Measurements from ENCODE around the gene P4HTM.

P4HTM gene

GRCh38 chr3:48966876-48967361, 23.1 kb upstream of the P4HTM start:
- Mint-ChIP-seq H3K27me3 (no peaks in the 10 kb centered on the region), H3K36me3 (peaks cover 32% of the 10 kb centered on the region), H3K9me3 (no peaks in the 10 kb centered on the region), H3K4me1 (peaks cover 2% of the 10 kb centered on the region), H3K27ac (no peak overlapping the region), H3K4me3 (no peak overlapping the region)
- no peak for DNase-seq (ENCODE audit: low spot score in 2 of 2)
- no peak for ATAC-seq (ENCODE audit: low read depth)

- DNase-seq (ENCODE audit: low spot score in 2 of 2) = no peak
- no peak overlapping the region for H3K4me3 Mint-ChIP-seq
Observed at GRCh38 chr3:48970586-48970985, 19.5 kb upstream of the P4HTM start.

GRCh38 chr3:48974076-48974864, 15.8 kb upstream of the P4HTM start:
- Mint-ChIP-seq H3K36me3 (peaks cover 28% of the 10 kb centered on the region), H3K27ac (no peak overlapping the region), H3K27me3 (no peaks in the 10 kb centered on the region), H3K4me1 (no peaks in the 10 kb centered on the region), H3K4me3 (no peak overlapping the region), H3K9me3 (no peaks in the 10 kb centered on the region)
- ATAC-seq (ENCODE audit: low read depth) = no peak
- no peak for DNase-seq (ENCODE audit: low spot score in 2 of 2)

More at GRCh38 chr3:48970586-48970985, 19.5 kb upstream of the P4HTM start:
- ATAC-seq (ENCODE audit: low read depth) = no peak
- Mint-ChIP-seq H3K27ac (no peak overlapping the region), H3K36me3 (peaks cover 26% of the 10 kb centered on the region), H3K9me3 (no peaks in the 10 kb centered on the region), H3K27me3 (no peaks in the 10 kb centered on the region), H3K4me1 (no peaks in the 10 kb centered on the region)

GRCh38 chr3:48979451-48979850, 10.6 kb upstream of the P4HTM start:
- Mint-ChIP-seq H3K9me3 (no peaks in the 10 kb centered on the region), H3K4me1 (no peaks in the 10 kb centered on the region), H3K27ac (no peak overlapping the region), H3K4me3 (no peak overlapping the region), H3K27me3 (no peaks in the 10 kb centered on the region), H3K36me3 (peaks cover 21% of the 10 kb centered on the region)
- DNase-seq (ENCODE audit: low spot score in 2 of 2) (no peak), ATAC-seq (ENCODE audit: low read depth) (no peak)

- H3K27ac Mint-ChIP-seq = no peak overlapping the region
- no peaks in the 10 kb centered on the region for H3K4me1 Mint-ChIP-seq
- no peak overlapping the region for H3K4me3 Mint-ChIP-seq
- no peak for ATAC-seq (ENCODE audit: low read depth)
- H3K36me3 Mint-ChIP-seq = peaks cover 16% of the 10 kb centered on the region
- no peak for DNase-seq (ENCODE audit: low spot score in 2 of 2)
- no peaks in the 10 kb centered on the region for H3K27me3 Mint-ChIP-seq
- H3K9me3 Mint-ChIP-seq = no peaks in the 10 kb centered on the region
Observed at GRCh38 chr3:48980295-48980694, 9.7 kb upstream of the P4HTM start.

- Mint-ChIP-seq H3K36me3 (peaks cover 14% of the 10 kb centered on the region), H3K27me3 (no peaks in the 10 kb centered on the region)
Observed at GRCh38 chr3:48982016-48982415, 8.0 kb upstream of the P4HTM start.

GRCh38 chr3:48982686-48983085, 7.4 kb upstream of the P4HTM start:
- Mint-ChIP-seq H3K36me3 (peaks cover 14% of the 10 kb centered on the region), H3K27ac (no peak overlapping the region), H3K27me3 (no peaks in the 10 kb centered on the region), H3K4me3 (no peak overlapping the region), H3K4me1 (no peaks in the 10 kb centered on the region), H3K9me3 (no peaks in the 10 kb centered on the region)
- no peak for DNase-seq (ENCODE audit: low spot score in 2 of 2)
- ATAC-seq (ENCODE audit: low read depth) = no peak

More at GRCh38 chr3:48982016-48982415, 8.0 kb upstream of the P4HTM start:
- no peaks in the 10 kb centered on the region for H3K9me3 Mint-ChIP-seq
- ATAC-seq (ENCODE audit: low read depth) (no peak), DNase-seq (ENCODE audit: low spot score in 2 of 2) (no peak)
- no peak overlapping the region for H3K4me3 Mint-ChIP-seq
- no peaks in the 10 kb centered on the region for H3K4me1 Mint-ChIP-seq
- no peak overlapping the region for H3K27ac Mint-ChIP-seq

GRCh38 chr3:48983096-48983495, 6.9 kb upstream of the P4HTM start:
- DNase-seq (ENCODE audit: low spot score in 2 of 2) (no peak), ATAC-seq (ENCODE audit: low read depth) (no peak)
- H3K4me3 Mint-ChIP-seq = no peak overlapping the region
- H3K36me3 Mint-ChIP-seq = peaks cover 12% of the 10 kb centered on the region
- H3K27ac Mint-ChIP-seq = peak overlapping the region; percentile 24
- no peaks in the 10 kb centered on the region for H3K27me3 Mint-ChIP-seq
- H3K4me1 Mint-ChIP-seq = peaks cover 3% of the 10 kb centered on the region
- no peaks in the 10 kb centered on the region for H3K9me3 Mint-ChIP-seq

GRCh38 chr3:48984663-48985062, 5.4 kb upstream of the P4HTM start:
- Mint-ChIP-seq H3K36me3 (peaks cover 6% of the 10 kb centered on the region), H3K4me3 (no peak overlapping the region), H3K27ac (no peak overlapping the region), H3K27me3 (no peaks in the 10 kb centered on the region), H3K9me3 (no peaks in the 10 kb centered on the region), H3K4me1 (peaks cover 11% of the 10 kb centered on the region)
- no peak for ATAC-seq (ENCODE audit: low read depth)
- no peak for DNase-seq (ENCODE audit: low spot score in 2 of 2)

GRCh38 chr3:48985831-48986376, 4.1 kb upstream of the P4HTM start:
- Mint-ChIP-seq H3K27ac (peak overlapping the region; percentile 40), H3K4me3 (no peak overlapping the region), H3K9me3 (no peaks in the 10 kb centered on the region), H3K27me3 (no peaks in the 10 kb centered on the region), H3K36me3 (peaks cover 1% of the 10 kb centered on the region), H3K4me1 (peaks cover 16% of the 10 kb centered on the region)
- DNase-seq (ENCODE audit: low spot score in 2 of 2) (no peak), ATAC-seq (ENCODE audit: low read depth) (no peak)

- Mint-ChIP-seq H3K36me3 (no peaks in the 10 kb centered on the region), H3K4me1 (peaks cover 24% of the 10 kb centered on the region), H3K4me3 (peak overlapping the region; percentile 93), H3K27ac (peak overlapping the region; percentile 89), H3K27me3 (no peaks in the 10 kb centered on the region), H3K9me3 (no peaks in the 10 kb centered on the region)
- ATAC-seq (ENCODE audit: low read depth) = no peak
- no peak for DNase-seq (ENCODE audit: low spot score in 2 of 2)
Observed at GRCh38 chr3:48989126-48989795, 780 bp upstream of the P4HTM start.

GRCh38 chr3:48990636-48991469, 812 bp downstream of the P4HTM start:
- Mint-ChIP-seq H3K4me1 (peaks cover 27% of the 10 kb centered on the region), H3K27ac (peak overlapping the region; percentile 89), H3K9me3 (no peaks in the 10 kb centered on the region), H3K4me3 (peak overlapping the region; percentile 94), H3K27me3 (no peaks in the 10 kb centered on the region), H3K36me3 (peaks cover 6% of the 10 kb centered on the region)
- ATAC-seq (ENCODE audit: low read depth) (peak; percentile 20), DNase-seq (ENCODE audit: low spot score in 2 of 2) (no peak)

GRCh38 chr3:48991851-48992545, 2.0 kb downstream of the P4HTM start:
- Mint-ChIP-seq H3K27ac (peak overlapping the region; percentile 89), H3K9me3 (no peaks in the 10 kb centered on the region), H3K4me3 (peak overlapping the region; percentile 43), H3K36me3 (peaks cover 6% of the 10 kb centered on the region), H3K4me1 (peaks cover 27% of the 10 kb centered on the region), H3K27me3 (no peaks in the 10 kb centered on the region)
- ATAC-seq (ENCODE audit: low read depth) = no peak
- DNase-seq (ENCODE audit: low spot score in 2 of 2) = no peak
